ENCODE results near the gene ADAMTSL4. TPM values are rescaled to one million over a fixed set of nuclear protein-coding genes. Genes with fewer than 3 reads are reported as not detected.
"Not testable (repeated sequence)": the region's sequence is repeated elsewhere in the genome, so short reads cannot be mapped to it uniquely, and the experiment has no call there.

The ADAMTSL4 gene
- total RNA-seq, 1 donor from 2014 or later, result 1.6 TPM

GRCh38 chr1:150582371-150582770 lies 33.2 kb downstream of the ADAMTSL4 start:
- no peak overlapping the region for H3K4me3 ChIP-seq (ENCODE audit: low read depth, low read length)
- no peaks in the 10 kb centered on the region for H3K27me3 ChIP-seq (ENCODE audit: control insufficient read depth, insufficient read depth, low read length)
- DNase-seq (ENCODE audit: low read depth) (no peak), FAIRE-seq (no peak)
- TF ChIP-seq CTCF (IDR thresholded peaks at IDR 0.05; ENCODE audit: insufficient read depth, low read length, severe bottlenecking), result no peak
- H3K36me3 ChIP-seq (ENCODE audit: control insufficient read depth, insufficient read depth, low read length), result peaks cover 9% of the 10 kb centered on the region

- Histone ChIP-seq H3K4me3 (ENCODE audit: low read depth, low read length) (no peak overlapping the region), H3K27me3 (ENCODE audit: control insufficient read depth, insufficient read depth, low read length) (no peaks in the 10 kb centered on the region), H3K36me3 (ENCODE audit: control insufficient read depth, insufficient read depth, low read length) (no peaks in the 10 kb centered on the region)
- peak; percentile 54 for DNase-seq (ENCODE audit: low read depth)
- TF ChIP-seq CTCF (IDR thresholded peaks at IDR 0.05; ENCODE audit: insufficient read depth, low read length, severe bottlenecking), result no peak
- no peak for FAIRE-seq
Measured at GRCh38 chr1:150596095-150596892, 47.1 kb downstream of the ADAMTSL4 start.

GRCh38 chr1:150596976-150597375 lies 47.8 kb downstream of the ADAMTSL4 start:
- no peaks in the 10 kb centered on the region for H3K27me3 ChIP-seq (ENCODE audit: control insufficient read depth, insufficient read depth, low read length)
- FAIRE-seq (no peak), DNase-seq (ENCODE audit: low read depth) (no peak)
- H3K36me3 ChIP-seq (ENCODE audit: control insufficient read depth, insufficient read depth, low read length), result no peaks in the 10 kb centered on the region
- no peak for TF ChIP-seq CTCF (IDR thresholded peaks at IDR 0.05; ENCODE audit: insufficient read depth, low read length, severe bottlenecking)
- H3K4me3 ChIP-seq (ENCODE audit: low read depth, low read length), result no peak overlapping the region

- FAIRE-seq; DNase-seq (ENCODE audit: low read depth); H3K4me3 ChIP-seq (ENCODE audit: low read depth, low read length); H3K27me3 ChIP-seq (ENCODE audit: control insufficient read depth, insufficient read depth, low read length); H3K36me3 ChIP-seq (ENCODE audit: control insufficient read depth, insufficient read depth, low read length): not testable (repeated sequence)
Measured at GRCh38 chr1:150598346-150598745, 49.1 kb downstream of the ADAMTSL4 start.

GRCh38 chr1:150601540-150601939 lies 52.3 kb downstream of the ADAMTSL4 start:
- Histone ChIP-seq H3K36me3 (ENCODE audit: control insufficient read depth, insufficient read depth, low read length) (no peaks in the 10 kb centered on the region), H3K4me3 (ENCODE audit: low read depth, low read length) (no peak overlapping the region), H3K27me3 (ENCODE audit: control insufficient read depth, insufficient read depth, low read length) (no peaks in the 10 kb centered on the region)
- no peak for TF ChIP-seq CTCF (IDR thresholded peaks at IDR 0.05; ENCODE audit: insufficient read depth, low read length, severe bottlenecking)
- DNase-seq (ENCODE audit: low read depth), result no peak
- FAIRE-seq, result no peak

GRCh38 chr1:150602372-150602771 lies 53.2 kb downstream of the ADAMTSL4 start:
- H3K27me3 ChIP-seq (ENCODE audit: control insufficient read depth, insufficient read depth, low read length); FAIRE-seq; H3K36me3 ChIP-seq (ENCODE audit: control insufficient read depth, insufficient read depth, low read length); H3K4me3 ChIP-seq (ENCODE audit: low read depth, low read length); DNase-seq (ENCODE audit: low read depth): not testable (repeated sequence)

- H3K27me3 ChIP-seq (ENCODE audit: control insufficient read depth, insufficient read depth, low read length), result no peaks in the 10 kb centered on the region
Measured at GRCh38 chr1:150603711-150604110, 54.5 kb downstream of the ADAMTSL4 start.

More at GRCh38 chr1:150603711-150604110, 54.5 kb downstream of the ADAMTSL4 start:
- no peak overlapping the region for H3K4me3 ChIP-seq (ENCODE audit: low read depth, low read length)
- FAIRE-seq (no peak), DNase-seq (ENCODE audit: low read depth) (no peak)
- H3K36me3 ChIP-seq (ENCODE audit: control insufficient read depth, insufficient read depth, low read length), result no peaks in the 10 kb centered on the region
- no peak for TF ChIP-seq CTCF (IDR thresholded peaks at IDR 0.05; ENCODE audit: insufficient read depth, low read length, severe bottlenecking)
